Mesothelial cell of epicardium (in vitro differentiated cells): Measurements from ENCODE around the gene SLC22A3. TPM values are rescaled to one million over a fixed set of nuclear protein-coding genes. Genes with fewer than 3 reads are reported as not detected.
A peak's percentile ranks its signal among the peaks of the same experiment; 100 is the strongest.
"Not testable (repeated sequence)": the region's sequence is repeated elsewhere in the genome, so short reads cannot be mapped to it uniquely, and the experiment has no call there.

Experiments used
- DNase-seq, 2 experiments: peaks; one replicate each; pipeline ENCODE4 v3.0.0; 2021; ENCODE audit warnings: low spot score in 2 of 2; ENCODE audit not compliant: unreplicated experiment in 2 of 2
- H3K27ac Mint-ChIP-seq: 2 replicates; pipeline ENCODE4 v1.8.0; 2021; ENCODE audit warnings: mixed read lengths
- H3K27me3 Mint-ChIP-seq: 2 replicates; pipeline ENCODE4 v1.8.0; 2021; ENCODE audit warnings: low read depth, mixed read lengths
- H3K36me3 Mint-ChIP-seq: 2 replicates; pipeline ENCODE4 v1.8.0; 2021; ENCODE audit warnings: mixed read lengths
- H3K4me1 Mint-ChIP-seq: 2 replicates; pipeline ENCODE4 v1.8.0; 2021; ENCODE audit warnings: mixed read lengths
- H3K4me3 Mint-ChIP-seq: 2 replicates; pipeline ENCODE4 v1.8.0; 2021; ENCODE audit warnings: mild to moderate bottlenecking, moderate library complexity, mixed read lengths
- H3K9me3 Mint-ChIP-seq: 2 replicates; pipeline ENCODE4 v1.8.0; 2021; ENCODE audit warnings: mixed read lengths
- total RNA-seq: library from RNA; stranded (reverse); gene quantifications from 3 replicates; pipeline ENCODE4 v1.2.1, GENCODE V29; 2021
- TF ChIP-seq, protein P1 (sequence below): fragments of 200-600 bp; sonication (generic); IDR thresholded peaks from one replicate; pipeline ENCODE4 v1.5.0; 2021; ENCODE audit warnings: antibody characterized with exemption; ENCODE audit not compliant: unreplicated experiment

The SLC22A3 gene
- total RNA-seq, 1 donor from 2014 or later = 1.3 TPM

DNA sequence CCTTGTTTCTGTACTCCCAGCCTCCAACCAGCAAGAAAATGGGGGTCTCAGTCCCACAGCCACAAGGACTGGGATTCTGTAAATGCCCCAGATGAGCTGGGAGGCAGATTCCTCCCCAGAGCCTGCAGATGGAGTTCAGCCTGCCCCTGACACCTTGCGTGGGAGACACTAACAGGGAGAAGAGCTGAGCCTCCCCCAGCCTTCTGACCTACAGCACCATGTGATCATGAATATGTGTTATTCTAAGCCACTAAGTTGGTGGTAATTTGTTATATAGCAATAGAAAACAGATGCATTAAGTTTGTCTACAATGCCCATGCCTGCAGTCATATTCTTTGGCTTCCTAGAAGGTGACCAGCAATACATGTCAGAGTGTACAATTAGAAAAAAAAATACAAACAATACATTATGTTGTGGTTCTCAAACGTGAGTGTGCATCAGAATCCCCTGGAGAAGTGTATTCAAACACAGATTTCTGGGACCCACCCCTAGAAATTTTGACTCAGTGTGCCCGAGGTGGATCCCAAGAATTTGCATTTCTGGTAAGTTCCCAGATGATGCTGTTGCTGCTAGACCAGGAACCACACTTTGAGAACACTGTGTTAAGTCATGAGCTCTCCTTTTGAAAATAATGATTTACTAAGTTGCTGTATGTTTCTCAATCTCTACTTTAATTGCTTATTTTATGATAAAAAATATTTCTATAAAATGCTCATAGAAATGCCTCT, 39.9 kb downstream of the SLC22A3 start:
- no peaks in the 10 kb centered on the region for H3K36me3 Mint-ChIP-seq
- H3K4me3 Mint-ChIP-seq = no peak overlapping the region
- peaks cover 2% of the 10 kb centered on the region for H3K27me3 Mint-ChIP-seq
- H3K27ac Mint-ChIP-seq = no peak overlapping the region
- TF ChIP-seq, protein P1, sequence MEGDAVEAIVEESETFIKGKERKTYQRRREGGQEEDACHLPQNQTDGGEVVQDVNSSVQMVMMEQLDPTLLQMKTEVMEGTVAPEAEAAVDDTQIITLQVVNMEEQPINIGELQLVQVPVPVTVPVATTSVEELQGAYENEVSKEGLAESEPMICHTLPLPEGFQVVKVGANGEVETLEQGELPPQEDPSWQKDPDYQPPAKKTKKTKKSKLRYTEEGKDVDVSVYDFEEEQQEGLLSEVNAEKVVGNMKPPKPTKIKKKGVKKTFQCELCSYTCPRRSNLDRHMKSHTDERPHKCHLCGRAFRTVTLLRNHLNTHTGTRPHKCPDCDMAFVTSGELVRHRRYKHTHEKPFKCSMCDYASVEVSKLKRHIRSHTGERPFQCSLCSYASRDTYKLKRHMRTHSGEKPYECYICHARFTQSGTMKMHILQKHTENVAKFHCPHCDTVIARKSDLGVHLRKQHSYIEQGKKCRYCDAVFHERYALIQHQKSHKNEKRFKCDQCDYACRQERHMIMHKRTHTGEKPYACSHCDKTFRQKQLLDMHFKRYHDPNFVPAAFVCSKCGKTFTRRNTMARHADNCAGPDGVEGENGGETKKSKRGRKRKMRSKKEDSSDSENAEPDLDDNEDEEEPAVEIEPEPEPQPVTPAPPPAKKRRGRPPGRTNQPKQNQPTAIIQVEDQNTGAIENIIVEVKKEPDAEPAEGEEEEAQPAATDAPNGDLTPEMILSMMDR = no peak
- H3K4me1 Mint-ChIP-seq = no peaks in the 10 kb centered on the region
- no peak for DNase-seq
- no peaks in the 10 kb centered on the region for H3K9me3 Mint-ChIP-seq

DNA sequence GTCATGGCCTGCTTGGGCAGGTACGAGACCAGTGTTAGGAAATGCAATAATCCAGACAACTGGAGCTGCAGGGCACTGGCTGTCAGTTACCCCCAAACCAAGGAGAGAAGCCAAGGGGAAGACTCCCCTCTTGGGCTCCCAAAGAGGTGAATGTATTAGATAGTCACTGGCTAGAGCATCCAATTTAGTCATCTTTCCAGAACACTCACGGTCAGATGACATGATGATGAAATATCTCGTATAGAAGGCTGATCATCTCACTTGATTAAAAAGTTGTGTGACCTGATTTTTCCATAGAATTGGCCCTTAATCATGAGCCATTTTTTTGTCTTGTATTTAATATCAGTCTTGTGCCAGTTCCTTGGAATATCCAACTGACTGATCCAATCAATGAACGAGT, 40.7 kb downstream of the SLC22A3 start:
- Mint-ChIP-seq H3K27me3 (peaks cover 2% of the 10 kb centered on the region), H3K9me3 (peaks cover 6% of the 10 kb centered on the region), H3K27ac (no peak overlapping the region), H3K4me3 (no peak overlapping the region), H3K36me3 (peaks cover 2% of the 10 kb centered on the region), H3K4me1 (no peaks in the 10 kb centered on the region)
- DNase-seq = no peak
- TF ChIP-seq, protein P1 = no peak

DNA sequence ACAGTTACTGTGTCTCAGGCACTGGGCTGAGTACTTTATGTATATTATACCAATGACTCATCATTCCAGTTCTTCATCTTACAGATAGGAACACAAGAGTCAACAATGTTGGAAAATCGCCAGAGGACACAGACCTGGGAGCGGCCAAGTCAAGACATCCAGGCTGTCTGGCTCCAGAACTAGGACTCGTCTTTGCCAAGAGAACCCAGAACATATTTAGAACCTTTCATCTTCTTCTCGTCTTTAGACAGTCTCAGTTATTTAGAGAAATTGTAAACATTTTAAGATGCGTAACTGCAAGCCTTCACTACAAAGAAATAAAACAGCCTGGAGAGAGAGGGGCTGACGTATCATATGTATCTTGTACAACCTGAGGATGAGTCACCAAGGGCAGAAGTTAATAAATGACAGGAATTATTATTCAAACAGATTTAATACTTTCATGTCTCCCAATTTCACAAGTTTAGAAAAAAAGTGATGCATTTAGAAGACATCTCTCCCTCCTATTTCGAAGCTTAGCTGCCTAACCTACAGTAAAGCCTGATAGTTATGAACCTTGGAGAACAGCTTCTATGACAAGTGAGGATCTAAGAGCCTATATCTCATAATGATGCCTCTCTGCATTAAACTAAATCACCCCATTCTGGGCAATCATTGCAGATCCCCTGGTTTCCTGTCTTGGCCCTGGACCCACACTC, 43.4 kb downstream of the SLC22A3 start:
- Mint-ChIP-seq H3K4me3 (no peak overlapping the region), H3K36me3 (peaks cover 2% of the 10 kb centered on the region), H3K27me3 (no peaks in the 10 kb centered on the region), H3K9me3 (peaks cover 7% of the 10 kb centered on the region), H3K27ac (no peak overlapping the region), H3K4me1 (peaks cover 8% of the 10 kb centered on the region)
- TF ChIP-seq, protein P1 = no peak
- DNase-seq = no peak

DNA sequence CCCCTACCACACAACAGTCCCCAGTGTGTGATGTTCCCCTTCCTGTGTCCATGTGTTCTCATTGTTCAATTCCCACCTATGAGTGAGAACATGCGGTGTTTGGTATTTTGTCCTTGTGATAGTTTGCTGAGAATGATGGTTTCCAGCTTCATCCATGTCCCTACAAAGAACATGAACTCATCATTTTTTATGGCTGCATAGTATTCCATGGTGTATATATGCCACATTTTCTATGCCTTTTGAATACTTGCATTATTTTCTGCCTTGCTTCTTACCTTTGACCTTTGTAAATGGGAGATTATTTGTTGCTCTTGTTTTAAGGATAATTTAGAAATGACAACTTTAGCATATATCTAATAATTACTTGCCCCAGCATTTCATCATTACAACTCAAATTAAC, 45.3 kb downstream of the SLC22A3 start:
- not testable (repeated sequence) for H3K4me3 Mint-ChIP-seq, H3K4me1 Mint-ChIP-seq, H3K9me3 Mint-ChIP-seq, H3K27ac Mint-ChIP-seq, H3K36me3 Mint-ChIP-seq, DNase-seq, H3K27me3 Mint-ChIP-seq

DNA sequence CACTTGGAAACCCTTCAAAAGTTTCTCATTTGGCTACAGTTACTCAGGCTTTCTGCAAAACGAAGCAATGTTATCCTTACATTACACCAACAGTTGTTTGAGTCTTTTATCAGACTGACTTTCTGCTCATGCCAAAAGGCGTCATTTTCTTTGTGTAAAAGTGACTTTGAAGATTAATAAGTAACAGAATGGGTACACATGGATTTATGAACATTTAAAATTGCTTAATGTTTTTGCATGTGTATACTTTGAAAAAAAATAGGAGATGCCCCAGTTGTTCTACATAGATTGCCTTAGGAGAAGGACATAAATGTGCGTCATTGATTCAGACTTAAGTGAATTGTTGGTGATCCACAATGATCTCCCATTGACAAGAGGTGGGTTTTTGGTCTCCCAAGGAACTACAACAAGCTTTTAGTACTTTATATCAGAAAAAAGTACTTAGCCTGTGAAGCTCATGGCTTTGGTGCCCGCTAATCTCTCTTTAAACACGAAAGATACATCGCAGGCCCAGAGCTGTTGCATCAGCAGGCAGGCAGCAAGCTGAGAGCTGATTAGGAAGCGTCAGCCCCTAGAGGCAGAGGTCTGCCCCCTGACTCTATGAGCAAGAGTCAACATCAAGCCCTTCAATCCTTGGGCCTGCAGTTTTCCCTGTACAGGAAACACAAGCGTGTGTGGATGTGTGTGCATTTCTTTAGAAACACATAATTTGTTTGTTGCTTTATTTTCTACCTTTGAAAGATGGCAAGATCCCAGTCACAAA, 45.9 kb downstream of the SLC22A3 start:
- DNase-seq = no peak
- Mint-ChIP-seq H3K36me3 (peaks cover 2% of the 10 kb centered on the region), H3K4me3 (no peak overlapping the region), H3K4me1 (peaks cover 8% of the 10 kb centered on the region), H3K27ac (peak overlapping the region; percentile 52), H3K27me3 (no peaks in the 10 kb centered on the region), H3K9me3 (peaks cover 7% of the 10 kb centered on the region)
- TF ChIP-seq, protein P1 = no peak

DNA sequence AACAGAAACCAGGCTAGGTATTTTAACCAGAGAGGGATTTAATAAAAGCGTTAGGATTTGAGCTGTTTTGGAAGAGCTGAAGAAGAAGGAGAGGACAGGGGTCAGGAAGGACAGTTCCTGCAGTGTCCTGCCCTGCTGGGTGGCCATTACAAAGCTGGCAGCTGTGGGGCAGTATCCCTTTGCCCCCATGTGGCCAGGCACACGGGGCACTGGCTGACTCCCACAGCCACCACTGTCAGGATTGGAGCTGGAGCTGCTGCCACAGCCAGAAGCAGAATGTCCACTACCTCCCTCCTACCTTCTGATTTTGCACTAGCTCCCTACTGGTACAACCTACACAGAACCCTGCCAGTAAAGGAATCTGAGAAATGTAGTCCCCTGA, 46.5 kb downstream of the SLC22A3 start:
- no peak for DNase-seq
- peaks cover 8% of the 10 kb centered on the region for H3K4me1 Mint-ChIP-seq
- TF ChIP-seq, protein P1 = no peak
- peak overlapping the region; percentile 52 for H3K27ac Mint-ChIP-seq
- H3K4me3 Mint-ChIP-seq = no peak overlapping the region
- no peaks in the 10 kb centered on the region for H3K27me3 Mint-ChIP-seq
- peaks cover 7% of the 10 kb centered on the region for H3K9me3 Mint-ChIP-seq
- H3K36me3 Mint-ChIP-seq = peaks cover 2% of the 10 kb centered on the region
